H9 (cell line): ENCODE measurements around the gene MS4A14. TPM values are rescaled to one million over a fixed set of nuclear protein-coding genes. Genes with fewer than 3 reads are reported as not detected.

Experiments used
- DNase-seq: peaks from one replicate; pipeline ENCODE4 v3.0.0-alpha.2; 2017
- H2AFZ ChIP-seq: one replicate; pipeline ENCODE4 v1.6.1; 2013; ENCODE audit warnings: mild to moderate bottlenecking, low read length, control low read depth, moderate library complexity
- H2AK5ac ChIP-seq: 2 replicates; pipeline ENCODE4 v1.6.1; 2013; ENCODE audit warnings: low read length, control low read depth, mixed read lengths; ENCODE audit not compliant: insufficient read length
- H2BK120ac ChIP-seq: one replicate; pipeline ENCODE4 v1.6.1; 2013; ENCODE audit warnings: low read depth, mild to moderate bottlenecking, low read length, control low read depth, inconsistent platforms; ENCODE audit not compliant: poor library complexity, severe bottlenecking
- H2BK12ac ChIP-seq: 2 replicates; pipeline ENCODE4 v1.6.1; 2013; ENCODE audit warnings: low read length, control low read depth, mixed read lengths, low read depth; ENCODE audit not compliant: insufficient read length
- H2BK15ac ChIP-seq: 2 replicates; pipeline ENCODE4 v1.6.1; 2013; ENCODE audit warnings: low read depth, low read length, control low read depth
- H2BK20ac ChIP-seq: one replicate; pipeline ENCODE4 v1.6.1; 2013; ENCODE audit warnings: low read depth, mild to moderate bottlenecking, low read length, control low read depth, inconsistent platforms; ENCODE audit not compliant: poor library complexity, severe bottlenecking
- H2BK5ac ChIP-seq: 2 replicates; pipeline ENCODE4 v1.6.1; 2013; ENCODE audit warnings: low read length, control low read depth, mixed read lengths; ENCODE audit not compliant: insufficient read length
- H3K14ac ChIP-seq: 2 replicates; pipeline ENCODE4 v1.6.1; 2013; ENCODE audit warnings: low read length, control low read depth; ENCODE audit not compliant: insufficient read depth
- H3K18ac ChIP-seq: 2 replicates; pipeline ENCODE4 v1.6.1; 2013; ENCODE audit warnings: low read depth, mild to moderate bottlenecking, mixed read lengths, low read length, control low read depth; ENCODE audit not compliant: insufficient read length
- H3K23ac ChIP-seq: 2 replicates; pipeline ENCODE4 v1.6.1; 2013; ENCODE audit warnings: low read length, control low read depth, mixed read lengths, low read depth; ENCODE audit not compliant: insufficient read length
- H3K23me2 ChIP-seq: 2 replicates; pipeline ENCODE4 v1.6.1; 2013; ENCODE audit warnings: low read depth, mild to moderate bottlenecking, mixed read lengths, low read length, control low read depth; ENCODE audit not compliant: insufficient read length, poor library complexity, severe bottlenecking
- H3K27ac ChIP-seq: 2 replicates; pipeline ENCODE4 v1.5.1; 2013; ENCODE audit warnings: low read length, control low read depth, mixed read lengths, low read depth; ENCODE audit not compliant: insufficient read length
- H3K27me3 ChIP-seq: 2 replicates; pipeline ENCODE4 v1.6.1; 2013; ENCODE audit warnings: low read length, control low read depth, inconsistent platforms; ENCODE audit not compliant: insufficient read depth
- H3K4ac ChIP-seq: 2 replicates; pipeline ENCODE4 v1.6.1; 2013; ENCODE audit warnings: low read depth, mild to moderate bottlenecking, control low read depth, inconsistent platforms, low read length, moderate library complexity
- H3K4me1 ChIP-seq: 2 replicates; pipeline ENCODE4 v1.6.1; 2013; ENCODE audit warnings: low read length, control low read depth, inconsistent platforms; ENCODE audit not compliant: insufficient read depth
- H3K4me2 ChIP-seq: 2 replicates; pipeline ENCODE4 v1.6.1; 2013; ENCODE audit warnings: low read length, control low read depth, mixed read lengths; ENCODE audit not compliant: insufficient read length, insufficient read depth
- H3K56ac ChIP-seq: 2 replicates; pipeline ENCODE4 v1.6.1; 2013; ENCODE audit warnings: low read depth, mild to moderate bottlenecking, mixed read lengths, low read length, control low read depth; ENCODE audit not compliant: insufficient read length
- H3K79me1 ChIP-seq: 2 replicates; pipeline ENCODE4 v1.6.1; 2013; ENCODE audit warnings: low read depth, mild to moderate bottlenecking, moderate library complexity, low read length, control low read depth, inconsistent platforms; ENCODE audit not compliant: insufficient read depth, poor library complexity, severe bottlenecking
- H3K79me2 ChIP-seq: 2 replicates; pipeline ENCODE4 v1.6.1; 2013; ENCODE audit warnings: low read length, control low read depth, inconsistent platforms; ENCODE audit not compliant: insufficient read depth
- H3K9ac ChIP-seq: 2 replicates; pipeline ENCODE4 v1.6.1; 2013; ENCODE audit warnings: low read length, control low read depth, mixed read lengths; ENCODE audit not compliant: insufficient read length; ENCODE audit errors: extremely low read depth
- H3K9me3 ChIP-seq: one replicate; pipeline ENCODE4 v1.6.1; 2013; ENCODE audit warnings: low read depth, low read length, inconsistent platforms; ENCODE audit not compliant: control insufficient read depth
- H3T11ph ChIP-seq: one replicate; pipeline ENCODE4 v1.6.1; 2013; ENCODE audit warnings: mild to moderate bottlenecking, low read length, control low read depth, inconsistent platforms
- H4K20me1 ChIP-seq: one replicate; pipeline ENCODE4 v1.6.1; 2013; ENCODE audit not compliant: control insufficient read depth, insufficient read length, insufficient read depth
- H4K5ac ChIP-seq: 2 replicates; pipeline ENCODE4 v1.6.1; 2013; ENCODE audit warnings: low read depth, mild to moderate bottlenecking, mixed read lengths, low read length, control low read depth; ENCODE audit not compliant: insufficient read length
- H4K8ac ChIP-seq: replicated peaks from 2 replicates; pipeline ENCODE4 v1.6.1; 2013; ENCODE audit warnings: low read length, control low read depth, mixed read lengths, low read depth; ENCODE audit not compliant: insufficient read length
- H4K91ac ChIP-seq: 2 replicates; pipeline ENCODE4 v1.6.1; 2013; ENCODE audit warnings: low read depth, mild to moderate bottlenecking, moderate library complexity, mixed read lengths, low read length, control low read depth; ENCODE audit not compliant: insufficient read length
- H3K27ac Mint-ChIP-seq, 3 experiments: 2 replicates in 2 of 3; 3 replicates in 1 of 3; pipeline ENCODE4 v1.8.0; 2020 to 2021; ENCODE audit warnings: mixed read lengths in 3 of 3, mild to moderate bottlenecking in 1 of 3, moderate library complexity in 1 of 3
- H3K27me3 Mint-ChIP-seq: 2 replicates; pipeline ENCODE4 v1.8.0; 2021; ENCODE audit warnings: low read depth, mild to moderate bottlenecking, moderate library complexity, mixed read lengths
- H3K36me3 Mint-ChIP-seq, 3 experiments: 2 replicates in 2 of 3; 3 replicates in 1 of 3; pipeline ENCODE4 v1.8.0; 2020 to 2021; ENCODE audit warnings: low read depth in 3 of 3, mixed read lengths in 3 of 3; ENCODE audit not compliant: insufficient read depth in 1 of 3
- H3K4me1 Mint-ChIP-seq, 2 experiments: 2 replicates each; pipeline ENCODE4 v1.8.0; 2020; ENCODE audit warnings: mixed read lengths in 2 of 2
- H3K4me3 Mint-ChIP-seq, 2 experiments: 2 replicates in 1 of 2; 3 replicates in 1 of 2; pipeline ENCODE4 v1.8.0; 2020 to 2021; ENCODE audit warnings: mild to moderate bottlenecking in 2 of 2, mixed read lengths in 2 of 2, moderate library complexity in 1 of 2
- H3K9me3 Mint-ChIP-seq, 2 experiments: 2 replicates in 1 of 2; 3 replicates in 1 of 2; pipeline ENCODE4 v1.8.0; 2020; ENCODE audit warnings: mild to moderate bottlenecking in 2 of 2, mixed read lengths in 2 of 2, moderate library complexity in 1 of 2
- CTCF ChIP-seq: fragments of 200-600 bp; sonication (generic); conservative IDR thresholded peaks from 3 replicates; pipeline ENCODE4 v1.8.0; 2021; ENCODE audit warnings: antibody characterized with exemption, mild to moderate bottlenecking
- WGBS: extraction: QIAGEN DNeasy Blood & Tissue Kit; methylation state at CpG from one replicate; pipeline ENCODE4 v1.1.7; 2013; ENCODE audit warnings: missing lambda C conversion rate, low lambda C conversion rate, mixed read lengths; ENCODE audit not compliant: insufficient read length; ENCODE audit errors: extremely low coverage; 5-methylcytosine and 5-hydroxymethylcytosine counted together
- total RNA-seq: library from RNA; stranded (reverse); gene quantifications from 2 replicates; pipeline ENCODE4 v1.2.1, GENCODE V29; 2021

Gene MS4A14
- total RNA-seq, 1 experiment from 2014 or later: not detected

GRCh38 chr11:60431251-60431650 lies 35.0 kb downstream of the MS4A14 start:
- Mint-ChIP-seq H3K36me3 (peaks cover 0 to 5% (median 0%) of the 10 kb centered on the region in 3 experiments; a peak in 1 of 7 replicates), H3K27me3 (peaks cover 5% of the 10 kb centered on the region; the same call in 1 of the 2 replicates), H3K9me3 (peaks cover 0 to 4% of the 10 kb centered on the region in 2 experiments; a peak in 1 of 5 replicates), H3K4me1 (peaks cover 0 to 4% of the 10 kb centered on the region in 2 experiments; a peak in 2 of 4 replicates), H3K4me3 (no peak overlapping the region), H3K27ac (no peak overlapping the region)
- H3K9ac ChIP-seq: no peak overlapping the region
- H3K79me1 ChIP-seq: no peaks in the 10 kb centered on the region
- no peaks in the 10 kb centered on the region for H3K9me3 ChIP-seq
- no peak for DNase-seq
- no peak overlapping the region for H2BK15ac ChIP-seq
- no peak overlapping the region for H2BK20ac ChIP-seq
- no peak overlapping the region for H3K27ac ChIP-seq
- H2BK12ac ChIP-seq: no peak overlapping the region
- H3K4me2 ChIP-seq: no peak overlapping the region
- no peak overlapping the region for H4K8ac ChIP-seq
- H3K56ac ChIP-seq: no peak overlapping the region
- no peak for TF ChIP-seq CTCF
- no peak overlapping the region for H3T11ph ChIP-seq
- H3K4ac ChIP-seq: no peak overlapping the region
- H3K4me1 ChIP-seq: no peaks in the 10 kb centered on the region
- no peak overlapping the region for H3K18ac ChIP-seq
- no CpG with 5 or more reads among the region's 2 CpGs for WGBS
- no peak overlapping the region for H2BK5ac ChIP-seq
- no peak overlapping the region for H4K91ac ChIP-seq
- H2BK120ac ChIP-seq: no peak overlapping the region
- H3K23me2 ChIP-seq: no peaks in the 10 kb centered on the region
- no peaks in the 10 kb centered on the region for H3K27me3 ChIP-seq
- no peaks in the 10 kb centered on the region for H3K79me2 ChIP-seq
- H3K23ac ChIP-seq: no peak overlapping the region
- no peak overlapping the region for H2AFZ ChIP-seq
- no peak overlapping the region for H3K14ac ChIP-seq
- H4K20me1 ChIP-seq: no peaks in the 10 kb centered on the region
- no peak overlapping the region for H2AK5ac ChIP-seq
- no peak overlapping the region for H4K5ac ChIP-seq
